ENCODE data around the gene ENPP7. TPM values are rescaled to one million over a fixed set of nuclear protein-coding genes. Genes with fewer than 3 reads are reported as not detected.

The ENPP7 gene
- total RNA-seq, 1 donor from 2014 or later: not detected

DNA sequence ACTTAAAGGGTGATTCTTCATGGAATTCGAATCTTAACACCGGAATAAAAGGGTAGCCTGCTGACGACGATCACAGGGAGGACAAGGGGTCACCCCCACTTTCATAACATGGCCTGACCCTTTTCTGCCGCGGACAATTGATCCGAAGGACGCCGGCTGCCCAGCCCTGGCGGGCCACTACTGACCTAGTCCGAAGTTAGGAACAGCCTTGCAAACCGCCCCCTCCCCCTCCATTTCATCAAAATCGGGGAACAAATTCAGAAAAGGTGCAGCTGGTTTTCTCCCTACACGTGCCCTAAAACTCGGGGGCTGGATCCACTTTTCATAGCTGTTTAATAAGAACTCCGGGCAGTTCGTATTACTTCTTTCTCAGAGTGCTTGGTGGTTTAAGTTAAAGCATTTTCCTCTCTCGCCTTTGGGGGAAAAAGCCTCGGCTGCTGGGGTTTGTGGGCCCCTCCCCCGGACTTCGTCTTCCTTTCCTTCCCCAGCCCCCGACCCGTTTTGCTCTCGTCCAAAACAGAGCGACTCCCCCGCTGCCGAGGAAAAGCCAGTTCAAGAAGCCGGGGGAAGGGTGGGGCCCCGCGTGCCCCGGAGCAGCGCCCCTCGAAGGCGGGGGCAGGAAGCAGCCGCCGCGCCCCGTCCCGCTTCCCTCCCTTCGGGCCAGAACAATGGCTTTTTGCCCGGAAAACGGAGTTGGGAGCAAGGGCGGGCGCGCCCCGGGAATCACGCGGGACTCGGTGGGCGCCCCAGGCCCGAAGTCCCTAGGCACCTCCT is 46.6 kb downstream of the ENPP7 start:
- Mint-ChIP-seq H3K27me3 (ENCODE audit: low read depth) (peaks cover 23% of the 10 kb centered on the region), H3K36me3 (peaks cover 18% of the 10 kb centered on the region), H3K4me3 (peak overlapping the region; percentile 69), H3K9me3 (no peaks in the 10 kb centered on the region), H3K4me1 (peaks cover 30% of the 10 kb centered on the region), H3K27ac (peak overlapping the region; percentile 36)
- peak in 1 of 2 experiments; percentile 77 for DNase-seq (ENCODE audit: low spot score in 2 of 2, unreplicated experiment in 2 of 2)
- TF ChIP-seq, protein P1, sequence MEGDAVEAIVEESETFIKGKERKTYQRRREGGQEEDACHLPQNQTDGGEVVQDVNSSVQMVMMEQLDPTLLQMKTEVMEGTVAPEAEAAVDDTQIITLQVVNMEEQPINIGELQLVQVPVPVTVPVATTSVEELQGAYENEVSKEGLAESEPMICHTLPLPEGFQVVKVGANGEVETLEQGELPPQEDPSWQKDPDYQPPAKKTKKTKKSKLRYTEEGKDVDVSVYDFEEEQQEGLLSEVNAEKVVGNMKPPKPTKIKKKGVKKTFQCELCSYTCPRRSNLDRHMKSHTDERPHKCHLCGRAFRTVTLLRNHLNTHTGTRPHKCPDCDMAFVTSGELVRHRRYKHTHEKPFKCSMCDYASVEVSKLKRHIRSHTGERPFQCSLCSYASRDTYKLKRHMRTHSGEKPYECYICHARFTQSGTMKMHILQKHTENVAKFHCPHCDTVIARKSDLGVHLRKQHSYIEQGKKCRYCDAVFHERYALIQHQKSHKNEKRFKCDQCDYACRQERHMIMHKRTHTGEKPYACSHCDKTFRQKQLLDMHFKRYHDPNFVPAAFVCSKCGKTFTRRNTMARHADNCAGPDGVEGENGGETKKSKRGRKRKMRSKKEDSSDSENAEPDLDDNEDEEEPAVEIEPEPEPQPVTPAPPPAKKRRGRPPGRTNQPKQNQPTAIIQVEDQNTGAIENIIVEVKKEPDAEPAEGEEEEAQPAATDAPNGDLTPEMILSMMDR (IDR thresholded peaks at IDR 0.05; ENCODE audit: unreplicated experiment): no peak

DNA sequence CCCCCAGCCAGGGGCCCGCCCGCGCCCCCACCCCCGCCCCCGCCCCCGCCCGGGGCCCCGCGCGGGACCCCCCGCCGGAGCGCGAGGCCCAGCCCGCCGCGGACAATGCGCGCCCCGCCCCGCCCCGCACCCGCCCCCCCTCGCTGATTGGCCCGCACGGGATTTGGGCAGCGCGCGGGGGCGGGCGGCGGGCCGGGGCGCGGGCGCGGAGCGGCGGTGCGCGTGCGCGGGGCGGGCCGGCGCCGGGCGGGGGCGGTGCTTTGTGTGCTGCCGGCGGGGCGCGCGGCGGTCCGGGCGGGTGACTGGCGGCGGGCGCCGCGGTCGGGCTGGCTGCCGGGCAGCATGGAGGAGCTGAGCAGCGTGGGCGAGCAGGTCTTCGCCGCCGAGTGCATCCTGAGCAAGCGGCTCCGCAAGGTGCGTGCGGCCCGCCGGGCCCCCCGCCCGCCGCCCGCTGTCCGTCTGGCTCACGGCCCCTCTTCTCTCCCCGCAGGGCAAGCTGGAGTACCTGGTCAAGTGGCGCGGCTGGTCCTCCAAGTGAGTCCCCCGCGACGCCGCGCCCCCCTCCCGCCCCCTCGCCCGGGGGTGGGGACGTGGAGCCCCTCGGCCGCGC is 47.3 kb downstream of the ENPP7 start, which contains the start of gene CBX2:
Gene CBX2, plus strand, starts transcription at position 255 of the 610 bp plus-strand sequence. Its CDS starts 88 bp downstream, at position 343.
- Mint-ChIP-seq H3K4me3 (peak within 1 kb of the TSS; percentile 92), H3K36me3 (peaks cover 24% of the 10 kb centered on the region), H3K9me3 (no peaks in the 10 kb centered on the region), H3K4me1 (peaks cover 30% of the 10 kb centered on the region), H3K27ac (peak within 1 kb of the TSS; percentile 87), H3K27me3 (ENCODE audit: low read depth) (peaks cover 19% of the 10 kb centered on the region)
- TF ChIP-seq, protein P1 (IDR thresholded peaks at IDR 0.05; ENCODE audit: unreplicated experiment): no peak
- DNase-seq (ENCODE audit: low spot score in 2 of 2, unreplicated experiment in 2 of 2): peak; percentile 87 to 90

DNA sequence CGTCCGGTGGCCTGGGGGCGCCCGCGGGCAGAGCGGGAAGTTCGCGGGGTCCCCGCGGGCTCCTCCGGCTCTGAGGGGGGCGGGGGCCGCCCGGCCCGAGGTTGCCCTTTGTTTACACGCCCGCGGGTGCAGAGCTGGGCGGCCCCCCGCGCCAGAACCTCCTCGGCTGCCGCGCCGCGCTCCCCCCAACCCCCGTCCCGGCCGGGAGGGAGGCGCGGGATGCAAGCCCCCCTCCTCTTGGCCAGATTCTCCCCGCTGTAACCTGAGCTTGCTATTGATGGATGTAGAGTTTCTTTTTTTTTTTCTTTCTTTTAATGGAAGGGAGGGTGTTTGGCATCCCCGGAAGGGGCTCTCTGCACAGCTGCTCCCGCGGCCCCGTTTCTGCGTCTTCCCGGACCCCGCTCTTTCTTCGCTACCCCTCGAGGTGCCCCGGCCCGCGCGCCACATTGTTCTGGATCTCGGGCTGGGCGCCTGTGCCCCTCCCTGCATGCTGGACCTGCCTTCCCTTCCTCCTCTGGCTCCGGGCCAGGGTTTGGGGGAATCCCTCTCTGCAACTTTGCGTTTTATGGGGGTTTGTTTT is 47.9 kb downstream of the ENPP7 start:
- peaks cover 30% of the 10 kb centered on the region for H3K4me1 Mint-ChIP-seq
- peaks cover 14% of the 10 kb centered on the region for H3K27me3 Mint-ChIP-seq (ENCODE audit: low read depth)

DNA sequence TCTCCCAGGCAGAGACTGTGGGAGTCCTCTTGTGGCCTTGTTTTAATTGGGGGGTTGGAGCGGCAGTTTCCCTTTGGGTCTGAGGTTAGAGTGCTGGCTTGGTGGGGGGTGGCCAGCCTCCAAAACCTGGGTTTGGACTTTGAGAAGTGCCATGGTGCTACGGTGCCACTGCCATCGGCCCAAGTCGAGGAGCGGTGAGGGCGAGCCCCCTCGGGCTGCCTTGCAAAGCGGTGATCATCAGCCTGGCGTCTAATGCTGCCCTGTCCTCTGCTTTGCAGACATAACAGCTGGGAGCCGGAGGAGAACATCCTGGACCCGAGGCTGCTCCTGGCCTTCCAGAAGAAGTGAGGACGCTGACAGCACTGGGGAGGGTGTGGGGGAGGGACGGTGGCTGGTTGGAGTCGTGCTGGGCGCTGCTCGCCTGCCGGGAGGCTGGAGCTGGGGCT is 48.4 kb downstream of the ENPP7 start:
- TF ChIP-seq, protein P1 (IDR thresholded peaks at IDR 0.05; ENCODE audit: unreplicated experiment): no peak
- peak overlapping the region; percentile 92 for H3K4me3 Mint-ChIP-seq
- H3K4me1 Mint-ChIP-seq: peaks cover 30% of the 10 kb centered on the region
- no peak for DNase-seq (ENCODE audit: low spot score in 2 of 2, unreplicated experiment in 2 of 2)
- no peaks in the 10 kb centered on the region for H3K9me3 Mint-ChIP-seq
- H3K36me3 Mint-ChIP-seq: peaks cover 26% of the 10 kb centered on the region
- H3K27ac Mint-ChIP-seq: peak overlapping the region; percentile 87
- peaks cover 9% of the 10 kb centered on the region for H3K27me3 Mint-ChIP-seq (ENCODE audit: low read depth)

More for the DNA sequence above, 47.9 kb downstream of the ENPP7 start:
- Mint-ChIP-seq H3K36me3 (peaks cover 25% of the 10 kb centered on the region), H3K9me3 (no peaks in the 10 kb centered on the region), H3K4me3 (peak overlapping the region; percentile 92), H3K27ac (peak overlapping the region; percentile 87)
- TF ChIP-seq, protein P1 (IDR thresholded peaks at IDR 0.05; ENCODE audit: unreplicated experiment): no peak
- peak in 1 of 2 experiments; percentile 77 for DNase-seq (ENCODE audit: low spot score in 2 of 2, unreplicated experiment in 2 of 2)

DNA sequence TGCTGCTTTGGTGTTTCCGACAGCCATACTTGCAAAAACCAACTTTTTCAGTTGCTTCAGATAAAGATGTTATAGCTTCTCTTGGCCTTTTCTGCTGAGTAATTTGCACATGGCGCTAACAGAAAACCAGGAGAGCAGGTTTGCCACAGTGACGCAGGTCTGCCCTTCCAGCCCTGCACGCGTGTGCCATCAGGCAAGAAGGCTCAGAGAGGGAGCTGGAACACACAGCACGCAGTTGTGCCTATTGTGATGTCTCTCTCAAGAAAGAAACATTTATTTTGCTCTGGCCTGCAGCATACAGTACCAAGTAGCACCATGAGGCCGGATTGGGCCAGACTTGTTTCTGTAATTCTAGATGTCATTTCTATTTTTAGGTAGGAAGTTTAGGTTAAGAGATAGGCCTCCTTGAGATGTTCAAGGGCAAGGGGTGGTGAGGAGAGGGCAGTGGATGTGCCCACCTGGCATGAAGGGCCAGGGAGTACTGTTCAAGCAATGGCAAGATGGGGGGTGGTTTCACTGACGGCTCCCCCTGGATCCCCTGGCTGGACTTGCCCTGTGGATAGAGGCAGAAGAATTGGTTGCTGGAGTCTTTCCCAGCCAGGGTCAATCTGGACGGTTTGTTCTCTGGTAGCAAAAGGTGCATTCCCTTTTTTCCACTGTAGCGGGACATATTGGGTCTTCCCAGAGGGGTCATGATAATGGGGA is 49.1 kb downstream of the ENPP7 start:
- no peak for DNase-seq (ENCODE audit: low spot score in 2 of 2, unreplicated experiment in 2 of 2)
- no peak overlapping the region for H3K27ac Mint-ChIP-seq
- peaks cover 26% of the 10 kb centered on the region for H3K36me3 Mint-ChIP-seq
- TF ChIP-seq, protein P1 (IDR thresholded peaks at IDR 0.05; ENCODE audit: unreplicated experiment): no peak
- peak overlapping the region; percentile 92 for H3K4me3 Mint-ChIP-seq
- no peaks in the 10 kb centered on the region for H3K9me3 Mint-ChIP-seq
- H3K27me3 Mint-ChIP-seq (ENCODE audit: low read depth): peaks cover 2% of the 10 kb centered on the region
- H3K4me1 Mint-ChIP-seq: peaks cover 30% of the 10 kb centered on the region
